Neuronal stem cell (in vitro differentiated cells): ENCODE measurements around the gene PTGDR.

ENCODE experiments used
- DNase-seq: peaks from one replicate; pipeline ENCODE4 v3.0.0-alpha.2; 2013; ENCODE audit warnings: low spot score
- H2AFZ ChIP-seq: one replicate; pipeline ENCODE4 v1.6.1; 2013; ENCODE audit warnings: mild to moderate bottlenecking, low read length, inconsistent platforms
- H2AK5ac ChIP-seq: 2 replicates; pipeline ENCODE4 v1.6.1; 2013; ENCODE audit warnings: low read depth, mild to moderate bottlenecking, inconsistent platforms, low read length, moderate library complexity, mixed read lengths
- H2BK120ac ChIP-seq: 2 replicates; pipeline ENCODE4 v1.6.1; 2013; ENCODE audit warnings: low read depth, mild to moderate bottlenecking, inconsistent platforms, low read length, moderate library complexity, mixed read lengths
- H2BK12ac ChIP-seq: one replicate; pipeline ENCODE4 v1.6.1; 2013; ENCODE audit warnings: low read length, inconsistent platforms
- H2BK15ac ChIP-seq: 2 replicates; pipeline ENCODE4 v1.6.1; 2013; ENCODE audit warnings: mild to moderate bottlenecking, low read length, inconsistent platforms, mixed read lengths
- H2BK5ac ChIP-seq: one replicate; pipeline ENCODE4 v1.6.1; 2013; ENCODE audit warnings: inconsistent platforms, mild to moderate bottlenecking, low read length, moderate library complexity
- H3K14ac ChIP-seq: one replicate; pipeline ENCODE4 v1.6.1; 2013; ENCODE audit warnings: low read length, inconsistent platforms
- H3K18ac ChIP-seq: 2 replicates; pipeline ENCODE4 v1.6.1; 2013; ENCODE audit warnings: low read length, inconsistent platforms
- H3K23ac ChIP-seq: 2 replicates; pipeline ENCODE4 v1.6.1; 2013; ENCODE audit warnings: low read depth, mild to moderate bottlenecking, mixed read lengths, low read length, inconsistent platforms; ENCODE audit not compliant: poor library complexity
- H3K27ac ChIP-seq: replicated peaks from 3 replicates; pipeline ENCODE4 v1.5.1; 2013; ENCODE audit warnings: low read length, inconsistent platforms
- H3K27me3 ChIP-seq, 3 experiments: 2 replicates each; pipeline ENCODE4 v1.6.1; 2013; ENCODE audit warnings: low read length in 3 of 3, mild to moderate bottlenecking in 2 of 3, inconsistent platforms in 1 of 3, low read depth in 1 of 3, mixed read lengths in 1 of 3, moderate library complexity in 1 of 3; ENCODE audit not compliant: control insufficient read depth in 3 of 3, insufficient read depth in 3 of 3
- H3K36me3 ChIP-seq, 2 donors: replicated peaks in 1 of 2; 2 replicates each; pipeline ENCODE4 v1.6.1; 2013; ENCODE audit warnings: low read length in 2 of 2; ENCODE audit not compliant: control insufficient read depth in 2 of 2, insufficient read depth in 2 of 2
- H3K4ac ChIP-seq: 2 replicates; pipeline ENCODE4 v1.6.1; 2013; ENCODE audit warnings: inconsistent platforms, mild to moderate bottlenecking, low read length, moderate library complexity
- H3K4me1 ChIP-seq, 2 donors: 1 replicate in 1 of 2; 2 replicates in 1 of 2; pipeline ENCODE4 v1.6.1; 2013; ENCODE audit warnings: low read length in 2 of 2, low read depth in 1 of 2; ENCODE audit not compliant: control insufficient read depth in 2 of 2, insufficient read depth in 1 of 2
- H3K4me2 ChIP-seq: one replicate; pipeline ENCODE4 v1.6.1; 2013; ENCODE audit warnings: mild to moderate bottlenecking, low read length, inconsistent platforms; ENCODE audit not compliant: insufficient read depth, poor library complexity, severe bottlenecking
- H3K4me3 ChIP-seq, 2 donors: 2 replicates each; pipeline ENCODE4 v1.5.1; 2013; ENCODE audit warnings: low read length in 2 of 2, mild to moderate bottlenecking in 2 of 2, inconsistent platforms in 1 of 2, moderate library complexity in 1 of 2
- H3K79me1 ChIP-seq: one replicate; pipeline ENCODE4 v1.6.1; 2013; ENCODE audit warnings: low read depth, mild to moderate bottlenecking, inconsistent platforms, low read length, moderate library complexity
- H3K9ac ChIP-seq: one replicate; pipeline ENCODE4 v1.6.1; 2013; ENCODE audit warnings: mild to moderate bottlenecking, low read depth, low read length, inconsistent platforms; ENCODE audit not compliant: poor library complexity
- H3K9me3 ChIP-seq, 2 donors: replicated peaks in 1 of 2; 2 replicates each; pipeline versions ENCODE3 to v1.6.1; 2013; ENCODE audit warnings: low read length in 2 of 2, mild to moderate bottlenecking in 2 of 2, inconsistent platforms in 1 of 2, low read depth in 1 of 2, mixed read lengths in 1 of 2, moderate library complexity in 1 of 2; ENCODE audit not compliant: control insufficient read depth in 2 of 2, insufficient read depth in 1 of 2
- H4K8ac ChIP-seq: one replicate; pipeline ENCODE4 v1.6.1; 2013; ENCODE audit warnings: low read depth, mild to moderate bottlenecking, inconsistent platforms, low read length, moderate library complexity
- H4K91ac ChIP-seq: one replicate; pipeline ENCODE4 v1.6.1; 2013; ENCODE audit warnings: low read length, low read depth, mild to moderate bottlenecking, inconsistent platforms; ENCODE audit not compliant: poor library complexity
- WGBS, 2 donors: extraction: QIAGEN DNeasy Blood & Tissue Kit; methylation state at CpG; one replicate each; pipeline ENCODE4 v1.1.7; 2013; ENCODE audit warnings: missing lambda C conversion rate in 2 of 2, mixed read lengths in 1 of 2; ENCODE audit not compliant: insufficient read length in 2 of 2, insufficient replicate concordance in 1 of 2; ENCODE audit errors: extremely low coverage in 2 of 2; 5-methylcytosine and 5-hydroxymethylcytosine counted together

Gene PTGDR

GRCh38 chr14:52253503-52253902 lies 14.0 kb upstream of the PTGDR start:
- peak; percentile 64 for DNase-seq
- Histone ChIP-seq H3K9me3 (no peaks in the 10 kb centered on the region), H3K4me3 (no peak overlapping the region), H4K91ac (no peak overlapping the region), H3K23ac (no peak overlapping the region), H3K4ac (no peak overlapping the region), H2AFZ (no peak overlapping the region), H3K4me1 (peaks cover 0 to 5% of the 10 kb centered on the region in 2 donors), H2AK5ac (no peak overlapping the region), H2BK15ac (no peak overlapping the region), H3K18ac (no peak overlapping the region), H2BK12ac (no peak overlapping the region), H3K79me1 (no peaks in the 10 kb centered on the region), H3K14ac (no peak overlapping the region), H2BK5ac (no peak overlapping the region), H3K9ac (no peak overlapping the region), H3K4me2 (no peak overlapping the region), H3K36me3 (no peaks in the 10 kb centered on the region), H4K8ac (no peak overlapping the region), H3K27me3 (no peaks in the 10 kb centered on the region), H3K27ac (no peak overlapping the region), H2BK120ac (no peak overlapping the region)
- no CpG with 5 or more reads among the region's 3 CpGs for WGBS, 2 donors

DNA sequence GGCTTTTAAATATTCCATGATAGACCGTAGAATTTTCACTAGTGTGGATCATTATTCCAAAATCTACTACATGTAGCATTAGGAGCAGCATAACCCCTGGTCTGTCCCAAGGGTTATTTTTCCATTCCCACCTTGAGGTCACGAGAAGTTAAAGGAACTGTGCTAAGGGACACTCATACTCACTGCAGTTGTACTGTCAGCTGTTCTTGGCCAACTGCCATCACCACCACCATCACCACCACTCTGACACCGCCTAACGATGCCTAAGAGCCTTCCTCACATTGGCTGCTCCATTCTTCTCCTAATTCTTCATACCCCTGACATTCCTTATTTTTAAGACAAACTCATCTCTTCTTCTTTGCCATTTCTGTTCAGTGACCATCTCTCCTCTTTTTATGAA lies 13.4 kb upstream of the PTGDR start:
- no peak overlapping the region for H2BK120ac ChIP-seq
- no peak overlapping the region for H2BK15ac ChIP-seq
- no peak overlapping the region for H2BK5ac ChIP-seq
- H3K23ac ChIP-seq, result no peak overlapping the region
- H3K4ac ChIP-seq, result no peak overlapping the region
- H3K36me3 ChIP-seq, result no peaks in the 10 kb centered on the region
- no peak overlapping the region for H3K9ac ChIP-seq
- H3K79me1 ChIP-seq, result no peaks in the 10 kb centered on the region
- DNase-seq, result no peak
- no peak overlapping the region for H3K27ac ChIP-seq
- no peak overlapping the region for H2AFZ ChIP-seq
- H4K8ac ChIP-seq, result no peak overlapping the region
- H3K4me1 ChIP-seq, result peaks cover 0 to 5% of the 10 kb centered on the region in 2 donors
- no peaks in the 10 kb centered on the region for H3K27me3 ChIP-seq
- H3K4me3 ChIP-seq, result no peak overlapping the region
- H2BK12ac ChIP-seq, result no peak overlapping the region
- no peak overlapping the region for H3K4me2 ChIP-seq
- no peak overlapping the region for H4K91ac ChIP-seq
- H3K14ac ChIP-seq, result no peak overlapping the region
- H3K9me3 ChIP-seq, result no peaks in the 10 kb centered on the region
- no CpG with 5 or more reads among the region's 4 CpGs for WGBS, 2 donors
- H3K18ac ChIP-seq, result no peak overlapping the region
- H2AK5ac ChIP-seq, result no peak overlapping the region

DNA sequence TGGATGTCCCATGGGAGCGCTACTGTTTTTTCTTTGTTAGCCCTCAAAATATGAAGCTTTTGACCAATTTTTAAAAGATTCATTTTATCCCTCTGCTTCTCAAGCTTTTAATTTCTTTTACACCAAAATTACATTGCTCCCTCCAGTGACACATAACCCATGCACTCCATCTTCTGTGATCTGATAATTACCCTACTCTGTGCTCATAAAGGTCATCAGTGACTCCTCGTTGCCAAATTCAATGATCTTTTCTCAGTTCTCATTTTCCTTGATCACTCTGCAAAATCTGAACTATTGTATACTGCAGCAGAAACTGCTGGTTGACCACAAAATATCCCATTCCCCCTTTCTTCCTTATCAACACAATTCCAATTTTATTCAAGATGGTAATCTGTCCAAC lies 8.7 kb upstream of the PTGDR start:
- no peak overlapping the region for H3K9ac ChIP-seq
- H2AK5ac ChIP-seq, result no peak overlapping the region
- no CpG with 5 or more reads among the region's 2 CpGs for WGBS, 2 donors
- no peaks in the 10 kb centered on the region for H3K9me3 ChIP-seq
- H3K4ac ChIP-seq, result no peak overlapping the region
- H3K4me2 ChIP-seq, result no peak overlapping the region
- H3K36me3 ChIP-seq, result no peaks in the 10 kb centered on the region
- H3K27ac ChIP-seq, result no peak overlapping the region
- no peak overlapping the region for H4K8ac ChIP-seq
- no peaks in the 10 kb centered on the region for H3K79me1 ChIP-seq
- H3K18ac ChIP-seq, result no peak overlapping the region
- H2BK120ac ChIP-seq, result no peak overlapping the region
- no peak overlapping the region for H2AFZ ChIP-seq
- H3K14ac ChIP-seq, result no peak overlapping the region
- H4K91ac ChIP-seq, result no peak overlapping the region
- H2BK12ac ChIP-seq, result no peak overlapping the region
- H2BK5ac ChIP-seq, result no peak overlapping the region
- H2BK15ac ChIP-seq, result no peak overlapping the region
- H3K4me3 ChIP-seq, result no peak overlapping the region
- peaks cover 0 to 6% (median 0%) of the 10 kb centered on the region in 3 experiments for H3K27me3 ChIP-seq
- no peak for DNase-seq
- H3K23ac ChIP-seq, result no peak overlapping the region
- H3K4me1 ChIP-seq, result peaks cover 0 to 2% of the 10 kb centered on the region in 2 donors

GRCh38 chr14:52259434-52259833 lies 8.1 kb upstream of the PTGDR start:
- Histone ChIP-seq H3K4me2 (no peak overlapping the region), H3K4me1 (no peaks in the 10 kb centered on the region), H3K23ac (no peak overlapping the region), H3K18ac (no peak overlapping the region), H3K36me3 (no peaks in the 10 kb centered on the region), H4K8ac (no peak overlapping the region), H3K27ac (no peak overlapping the region), H3K4ac (no peak overlapping the region), H2BK12ac (no peak overlapping the region), H3K79me1 (no peaks in the 10 kb centered on the region), H2BK5ac (no peak overlapping the region), H3K27me3 (peaks cover 0 to 6% (median 0%) of the 10 kb centered on the region in 3 experiments), H2BK120ac (no peak overlapping the region), H3K14ac (no peak overlapping the region), H2BK15ac (no peak overlapping the region), H3K4me3 (no peak overlapping the region), H3K9me3 (no peaks in the 10 kb centered on the region), H4K91ac (no peak overlapping the region), H2AK5ac (no peak overlapping the region), H2AFZ (no peak overlapping the region), H3K9ac (no peak overlapping the region)
- no peak for DNase-seq
- no CpG with 5 or more reads among the region's 5 CpGs for WGBS, 2 donors
